SK-N-MC (cell line): ENCODE measurements around the gene TGFBRAP1.

Experiments
- EZH2 ChIP-seq: fragments of 200-600 bp; sonication (generic); IDR thresholded peaks from one replicate; pipeline ENCODE4 v1.6.1; 2017; ENCODE audit warnings: antibody characterized with exemption
- POLR2AphosphoS5 ChIP-seq: IDR thresholded peaks from 2 replicates; pipeline ENCODE4 v1.6.1; 2012; ENCODE audit warnings: mild to moderate bottlenecking, low read depth, low read length, borderline replicate concordance

DNA sequence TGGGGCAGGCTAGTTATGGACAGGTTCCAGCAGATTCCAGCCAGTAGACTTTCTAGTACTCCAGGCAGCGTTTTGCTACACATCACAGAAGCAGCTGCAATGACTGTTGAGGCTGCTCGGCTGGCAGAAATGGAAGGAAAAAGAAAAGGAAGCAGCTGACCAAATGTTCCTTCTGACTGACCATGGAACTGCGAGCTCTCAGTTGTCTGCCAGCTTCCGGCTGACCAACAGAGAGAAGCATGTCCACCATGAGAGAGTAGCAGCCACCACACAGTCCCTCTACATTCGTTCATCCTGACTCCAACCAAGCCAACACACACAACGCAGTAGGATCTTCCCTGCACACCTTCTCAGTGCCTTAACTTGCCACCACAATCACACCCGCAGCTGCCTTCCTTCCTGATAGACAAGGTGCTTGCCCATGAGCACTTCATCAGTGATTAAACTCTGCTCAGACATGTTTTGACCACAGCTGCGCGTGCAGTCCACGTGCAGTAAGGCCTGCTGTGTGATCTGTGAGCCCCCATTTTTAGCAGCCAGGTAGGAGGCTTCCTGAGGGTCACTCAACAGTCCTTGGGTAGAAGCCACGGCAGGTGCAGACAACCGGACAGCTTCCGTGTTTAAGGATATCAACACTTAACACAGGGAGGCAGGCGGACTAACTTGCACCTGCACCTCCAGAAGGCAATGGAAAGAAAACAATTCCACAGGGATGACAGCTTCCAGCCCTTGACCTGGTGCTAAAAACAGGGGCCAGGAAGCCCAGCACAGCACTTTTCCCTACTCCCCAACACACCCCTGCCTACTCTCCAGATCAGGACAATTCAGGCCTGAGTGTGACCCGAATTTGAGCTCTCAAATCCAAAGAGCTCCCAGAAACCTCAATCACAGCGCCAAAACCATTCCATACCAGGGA lies 996 bp downstream of the TGFBRAP1 start:
- TF ChIP-seq EZH2 (no peak), POLR2AphosphoS5 (no peak)
